NCI-H1417 (cell line): ENCODE data around the gene DGKB.

Source experiments
- DNase-seq, 3 experiments: peaks; one replicate each; lab custom pipeline; 2025; lab: John Stamatoyannopoulos, UW

The DGKB gene

GRCh38 chr7:14902589-14903067 is at the start of gene DGKB:
TSS of gene DGKB (minus strand) at chr7:14902751.
- peak; percentile 52 to 93 (median 83) for DNase-seq

GRCh38 chr7:14950013-14950412 is 47.5 kb upstream of the DGKB start:
- DNase-seq, result no peak

GRCh38 chr7:14938181-14938580 is 35.6 kb upstream of the DGKB start:
- no peak for DNase-seq

GRCh38 chr7:14937581-14937980 is 35.0 kb upstream of the DGKB start:
- no peak for DNase-seq

GRCh38 chr7:14936554-14936953 is 34.0 kb upstream of the DGKB start:
- no peak for DNase-seq

GRCh38 chr7:14934839-14935238 is 32.3 kb upstream of the DGKB start:
- no peak for DNase-seq

- DNase-seq, result no peak
These were observed 29.1 kb upstream of the DGKB start for GRCh38 chr7:14931511-14932215.

GRCh38 chr7:14924398-14924797 is 21.8 kb upstream of the DGKB start:
- peak in 1 of 3 experiments; percentile 15 for DNase-seq

- DNase-seq, result no peak
These were observed 8.5 kb upstream of the DGKB start for GRCh38 chr7:14911077-14911476.

GRCh38 chr7:14908697-14909096 is 6.1 kb upstream of the DGKB start:
- DNase-seq, result no peak

GRCh38 chr7:14905764-14906163 is 3.2 kb upstream of the DGKB start:
- DNase-seq, result peak in 1 of 3 experiments; percentile 33

- DNase-seq, result peak in 1 of 3 experiments; percentile 36
These were observed 2.5 kb downstream of the DGKB start for GRCh38 chr7:14900051-14900450.

- DNase-seq, result peak in 1 of 3 experiments; percentile 20
These were observed 3.5 kb downstream of the DGKB start for GRCh38 chr7:14899030-14899429.

GRCh38 chr7:14896461-14896860 is 6.1 kb downstream of the DGKB start:
- no peak for DNase-seq

GRCh38 chr7:14894826-14895225 is 7.7 kb downstream of the DGKB start:
- DNase-seq, result peak in 1 of 3 experiments; percentile 57

- DNase-seq, result no peak
These were observed 9.6 kb downstream of the DGKB start for GRCh38 chr7:14892961-14893360.

GRCh38 chr7:14891289-14891688 is 11.3 kb downstream of the DGKB start:
- no peak for DNase-seq

- peak in 2 of 3 experiments; percentile 4 to 37 for DNase-seq
These were observed 13.6 kb downstream of the DGKB start for GRCh38 chr7:14888962-14889361.

GRCh38 chr7:14886533-14886932 is 16.0 kb downstream of the DGKB start:
- no peak for DNase-seq

- no peak for DNase-seq
These were observed 26.5 kb downstream of the DGKB start for GRCh38 chr7:14875941-14876587.

- no peak for DNase-seq
These were observed 30.7 kb downstream of the DGKB start for GRCh38 chr7:14871880-14872279.

GRCh38 chr7:14870394-14870793 is 32.2 kb downstream of the DGKB start:
- no peak for DNase-seq

GRCh38 chr7:14868937-14869336 is 33.6 kb downstream of the DGKB start:
- no peak for DNase-seq
